Transverse colon (tissue), 3 donors: ENCODE data around the gene CHIC1.
"Not testable (repeated sequence)": the region's sequence is repeated elsewhere in the genome, so short reads cannot be mapped to it uniquely, and the experiment has no call there.

Experiments used
- CTCF ChIP-seq, 5 experiments: fragments of 200-600 bp in 3 of 5; fragments of 450-650 bp in 2 of 5; sonication (generic) in 3 of 5; IDR thresholded peaks; 1 replicate in 2 of 5; 2 replicates in 3 of 5; pipeline ENCODE4 v1.5.1; 2016 to 2017; ENCODE audit warnings: antibody characterized with exemption in 5 of 5, inconsistent platforms in 3 of 5, mild to moderate bottlenecking in 2 of 5, moderate library complexity in 1 of 5
- POLR2A ChIP-seq: fragments of 450-650 bp; IDR thresholded peaks from one replicate; pipeline ENCODE4 v1.6.1; 2016; ENCODE audit warnings: antibody characterized with exemption, mild to moderate bottlenecking, moderate library complexity

DNA sequence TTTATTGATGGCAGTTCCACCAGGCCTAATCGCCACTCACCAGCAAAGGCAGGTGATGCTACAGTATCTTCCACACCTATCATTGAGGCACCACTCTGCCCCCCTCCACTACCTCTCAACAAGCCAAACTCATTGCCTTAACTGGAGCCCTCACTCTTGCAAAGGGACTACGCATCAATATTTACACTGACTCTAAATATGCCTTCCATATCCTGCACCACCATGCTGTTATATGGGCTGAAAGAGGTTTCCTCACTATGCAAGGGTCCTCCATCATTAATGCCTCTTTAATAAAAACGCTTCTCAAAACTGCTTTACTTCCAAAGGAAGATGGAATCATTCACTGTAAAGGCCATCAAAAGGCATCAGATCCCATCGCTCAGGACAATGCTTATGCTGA is 31.3 kb upstream of the CHIC1 start:
- not testable (repeated sequence) for TF ChIP-seq CTCF (IDR thresholded peaks at IDR 0.05); POLR2A
